Left kidney (tissue), 2 donors: ENCODE data around the gene NFIA. TPM values are rescaled to one million over a fixed set of nuclear protein-coding genes. Genes with fewer than 3 reads are reported as not detected.
"Not testable (repeated sequence)": the region's sequence is repeated elsewhere in the genome, so short reads cannot be mapped to it uniquely, and the experiment has no call there.

Experiments
- DNase-seq: peaks from one replicate; pipeline ENCODE4 v3.0.0-alpha.2; 2013
- polyA plus RNA-seq: library from polyadenylated mRNA; unstranded; fragments of 120-200 nt; gene quantifications from one replicate; pipeline ENCODE4 v1.2.1, GENCODE V29; 2013; ENCODE audit not compliant: insufficient read length

Gene NFIA
- polyA plus RNA-seq, 1 donor, result 16.7 TPM

GRCh38 chr1:61056573-61057439, 25.6 kb upstream of the NFIA start:
- peak; percentile 66 for DNase-seq

- no peak for DNase-seq
Observed at GRCh38 chr1:61058483-61059245, 23.7 kb upstream of the NFIA start.

- DNase-seq, result not testable (repeated sequence)
Observed at GRCh38 chr1:61061601-61062000, 20.8 kb upstream of the NFIA start.

GRCh38 chr1:61064673-61065072, 17.7 kb upstream of the NFIA start:
- no peak for DNase-seq

- DNase-seq, result no peak
Observed at GRCh38 chr1:61067446-61068019, 14.8 kb upstream of the NFIA start.

DNA sequence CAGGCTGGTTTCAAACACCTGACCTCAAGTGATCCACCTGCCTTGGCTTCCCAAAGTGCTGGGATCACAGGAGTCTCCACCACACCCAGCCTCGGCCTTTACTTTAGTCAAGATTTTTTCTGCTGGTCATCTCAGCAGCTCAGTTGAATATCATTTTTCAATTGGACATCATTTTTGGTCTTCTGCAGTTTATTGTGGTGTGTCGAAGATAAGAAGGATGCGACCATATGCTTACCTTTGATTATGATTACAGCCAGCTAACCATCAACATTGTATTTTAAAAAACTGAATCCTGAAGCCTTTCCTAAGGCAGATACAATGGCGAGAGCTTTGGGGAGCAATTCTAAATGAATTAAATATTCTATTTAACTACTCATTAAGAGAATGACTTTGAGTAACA, 12.3 kb upstream of the NFIA start:
- DNase-seq, result no peak

DNA sequence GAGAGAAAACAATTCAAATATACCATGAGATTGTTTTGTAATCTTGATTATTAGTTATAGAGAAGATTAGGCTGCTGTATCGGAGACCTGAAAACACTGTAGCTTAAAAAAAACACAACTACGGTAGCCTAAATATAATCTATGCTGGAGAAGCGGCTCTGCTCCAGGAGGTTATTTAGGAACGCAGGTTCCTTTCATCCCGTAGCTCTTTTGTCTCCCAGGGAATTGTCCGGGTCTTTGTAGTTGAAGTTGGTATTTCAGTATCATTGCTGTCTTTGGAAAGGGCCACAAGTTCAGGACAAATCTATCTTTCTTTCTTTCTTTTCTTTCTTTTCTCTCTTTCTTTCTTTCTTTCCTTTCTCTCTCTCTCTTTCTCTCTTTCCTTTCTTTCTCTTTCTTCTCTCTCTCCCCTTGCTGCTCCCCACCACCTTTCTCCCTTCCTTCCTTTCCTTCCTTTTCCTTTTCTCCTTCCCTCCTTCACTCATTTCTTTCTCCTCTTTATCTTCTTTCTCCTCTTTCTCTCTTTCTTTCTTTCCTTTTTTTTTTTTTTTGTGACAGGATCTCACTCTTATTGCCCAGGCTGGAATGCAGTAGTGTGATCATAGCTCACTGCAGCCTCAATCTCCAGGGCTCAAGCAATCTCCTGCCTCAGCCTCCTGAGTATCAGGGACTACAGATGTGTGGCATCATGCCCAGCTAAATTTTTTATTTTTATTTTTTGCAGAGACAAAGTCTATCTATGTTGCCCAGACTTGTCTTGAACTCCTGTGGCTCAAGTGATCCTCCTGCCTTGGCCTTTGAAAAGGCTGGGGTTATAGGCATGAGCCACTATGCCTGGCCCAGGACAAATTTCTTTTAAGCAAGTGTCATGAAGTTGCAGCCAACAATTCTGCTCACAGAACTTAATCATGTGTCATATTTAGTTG, 10.9 kb upstream of the NFIA start:
- no peak for DNase-seq

- DNase-seq, result no peak
Observed at GRCh38 chr1:61073871-61074270, 8.5 kb upstream of the NFIA start.

DNA sequence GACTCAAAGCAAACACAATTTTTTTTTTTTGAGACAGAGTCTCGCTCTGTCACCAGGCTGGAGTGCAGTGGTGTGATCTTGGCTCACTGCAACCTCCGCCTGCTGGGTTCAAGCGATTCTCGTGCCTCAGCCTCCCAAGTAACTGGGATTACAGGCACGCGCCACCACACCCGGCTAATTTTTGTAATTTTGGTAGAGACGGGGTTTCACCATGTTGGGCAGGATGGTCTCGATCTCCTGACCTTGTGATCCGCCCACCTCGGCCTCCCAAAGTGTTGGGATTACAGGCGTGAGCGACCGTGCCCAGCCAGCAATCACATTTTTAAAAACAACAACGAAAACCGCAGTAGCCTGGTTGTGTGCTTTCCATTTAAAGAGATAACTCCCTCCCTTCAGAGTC, 6.5 kb upstream of the NFIA start:
- not testable (repeated sequence) for DNase-seq

- DNase-seq, result peak; percentile 87
Observed at GRCh38 chr1:61076728-61077675, 5.4 kb upstream of the NFIA start.

DNA sequence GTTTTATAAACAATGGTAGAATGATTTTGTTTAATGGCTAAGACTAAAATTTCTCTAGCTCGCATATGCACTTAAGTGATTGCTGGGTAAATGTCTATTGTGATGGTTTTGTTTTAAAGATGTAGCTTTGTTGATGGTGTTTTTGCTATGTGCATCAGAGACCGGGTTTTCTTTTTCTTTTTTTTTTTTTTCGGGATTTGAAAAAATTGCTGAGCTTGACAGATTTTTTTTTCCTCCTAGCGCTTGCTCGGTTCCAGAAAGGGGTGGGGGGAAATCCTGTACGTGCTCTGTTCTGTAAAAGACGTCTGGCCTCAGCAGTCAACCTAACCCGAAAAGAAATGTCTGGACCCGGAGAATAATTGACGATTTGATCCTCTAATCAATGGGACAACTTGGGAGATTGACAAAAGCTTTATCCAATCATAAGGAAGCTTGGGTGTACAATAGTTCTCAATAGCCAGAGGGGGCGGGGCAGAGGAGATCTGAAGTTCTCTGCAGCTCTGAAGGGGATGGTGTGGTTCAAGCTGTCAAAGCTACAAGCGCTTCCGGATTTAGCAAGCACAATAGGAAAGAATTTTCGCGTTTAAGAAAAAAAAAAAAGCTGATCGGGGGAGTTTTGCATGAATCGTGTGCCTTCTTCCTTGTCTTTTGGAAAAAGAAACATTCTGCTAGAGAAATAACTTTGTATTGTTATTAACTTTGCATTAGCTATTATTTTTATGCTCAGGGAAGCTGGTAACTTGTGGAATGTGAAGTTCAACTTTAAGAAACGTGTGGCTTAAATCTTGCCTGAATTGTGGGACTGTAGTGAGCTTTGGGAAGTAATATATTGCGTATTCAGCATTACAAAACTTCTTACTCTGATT, 4.5 kb upstream of the NFIA start:
- DNase-seq, result peak; percentile 100

GRCh38 chr1:61078618-61079295, 3.6 kb upstream of the NFIA start:
- no peak for DNase-seq

- DNase-seq, result no peak
Observed at GRCh38 chr1:61079296-61079897, 3.0 kb upstream of the NFIA start.

DNA sequence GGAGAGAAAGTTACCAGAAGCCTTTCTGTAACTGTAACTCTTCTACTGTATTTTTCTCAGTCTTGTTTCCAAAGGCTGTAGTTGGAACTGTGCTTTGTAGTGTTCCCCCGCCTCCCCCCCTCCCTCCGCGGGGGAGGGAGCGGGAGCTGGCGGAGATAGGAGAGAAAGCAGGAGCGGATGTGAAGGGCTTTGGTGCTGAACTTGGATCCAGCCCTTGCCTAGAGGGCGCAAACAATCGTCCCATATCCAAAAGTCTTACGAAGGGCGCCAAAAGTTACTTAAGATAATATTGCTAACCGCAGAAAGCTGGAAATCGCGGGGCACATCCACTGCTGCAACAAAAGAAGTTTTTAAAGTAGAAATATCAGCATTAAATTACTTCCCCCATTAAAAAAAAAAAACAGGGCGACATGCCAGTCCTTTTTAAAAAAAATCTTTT, 2.4 kb upstream of the NFIA start:
- peak; percentile 87 for DNase-seq

DNA sequence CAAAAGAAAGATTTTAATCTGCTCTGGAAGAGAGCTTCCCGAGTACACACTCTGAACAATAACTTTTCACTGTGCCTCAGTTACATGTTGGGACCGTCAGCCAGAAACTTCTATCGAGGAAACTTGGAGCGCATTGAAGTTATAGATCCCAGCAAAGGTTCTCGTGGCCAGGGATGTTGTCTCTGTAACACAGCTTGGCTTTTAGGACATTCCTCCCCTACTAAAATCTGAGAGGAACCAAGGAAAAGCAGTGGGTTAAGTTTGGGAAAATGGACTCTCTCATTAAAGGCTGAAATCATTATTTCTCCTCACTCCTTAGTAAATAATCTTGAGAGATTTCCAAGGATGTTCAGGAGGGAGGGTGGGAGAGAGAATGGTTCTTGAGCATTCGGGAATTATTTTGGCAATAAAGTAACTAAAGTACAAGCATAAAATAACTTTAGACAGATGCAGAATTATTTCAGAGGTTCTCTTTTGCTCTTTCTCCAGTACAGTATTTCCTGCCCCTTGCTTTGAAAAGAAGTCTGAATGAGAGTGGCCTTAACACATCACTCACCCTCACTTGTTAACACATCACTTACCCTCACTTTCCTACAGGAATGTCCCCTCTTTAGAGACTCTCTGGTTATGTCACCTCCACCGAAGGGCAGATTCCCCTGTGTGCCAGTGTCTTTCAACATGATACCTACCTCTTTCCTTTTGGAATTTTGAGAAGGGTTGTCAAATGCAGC, 1.8 kb upstream of the NFIA start:
- no peak for DNase-seq

DNA sequence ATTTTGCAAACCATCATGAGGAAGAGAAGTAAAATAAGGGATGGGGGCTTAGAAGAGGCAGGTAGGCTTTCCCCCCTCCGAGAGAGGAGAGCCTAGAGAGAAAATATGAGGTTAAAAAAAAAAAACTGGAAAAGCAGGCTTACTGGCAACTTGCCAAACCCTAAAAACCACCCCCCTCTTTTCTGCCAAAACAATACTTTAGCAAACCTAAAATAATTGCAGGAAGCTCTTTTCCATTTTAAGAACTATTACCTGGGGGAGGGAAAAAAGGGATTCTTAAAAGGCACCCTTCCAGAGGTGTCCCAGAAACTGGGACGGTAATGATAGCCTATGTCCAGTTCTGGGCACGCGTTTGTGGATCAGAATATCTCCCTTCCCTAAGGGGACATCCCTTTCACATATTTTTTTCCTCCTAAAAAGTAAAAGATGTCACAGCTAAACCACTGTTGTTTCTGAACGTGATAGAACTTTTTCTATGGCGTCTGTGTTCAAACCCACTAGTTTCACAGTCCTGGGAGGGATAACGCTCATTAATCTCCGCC, 1.1 kb upstream of the NFIA start:
- no peak for DNase-seq

GRCh38 chr1:61081686-61082310, 563 bp upstream of the NFIA start:
- no peak for DNase-seq
